NAMALWA (cell line): ENCODE measurements around the gene LRFN4.
"Not testable (repeated sequence)": the region's sequence is repeated elsewhere in the genome, so short reads cannot be mapped to it uniquely, and the experiment has no call there.

ENCODE experiments used
- DNase-seq: peaks from one replicate; pipeline ENCODE4 v3.0.0-alpha.2; 2015; ENCODE audit warnings: low spot score

LRFN4 gene

DNA sequence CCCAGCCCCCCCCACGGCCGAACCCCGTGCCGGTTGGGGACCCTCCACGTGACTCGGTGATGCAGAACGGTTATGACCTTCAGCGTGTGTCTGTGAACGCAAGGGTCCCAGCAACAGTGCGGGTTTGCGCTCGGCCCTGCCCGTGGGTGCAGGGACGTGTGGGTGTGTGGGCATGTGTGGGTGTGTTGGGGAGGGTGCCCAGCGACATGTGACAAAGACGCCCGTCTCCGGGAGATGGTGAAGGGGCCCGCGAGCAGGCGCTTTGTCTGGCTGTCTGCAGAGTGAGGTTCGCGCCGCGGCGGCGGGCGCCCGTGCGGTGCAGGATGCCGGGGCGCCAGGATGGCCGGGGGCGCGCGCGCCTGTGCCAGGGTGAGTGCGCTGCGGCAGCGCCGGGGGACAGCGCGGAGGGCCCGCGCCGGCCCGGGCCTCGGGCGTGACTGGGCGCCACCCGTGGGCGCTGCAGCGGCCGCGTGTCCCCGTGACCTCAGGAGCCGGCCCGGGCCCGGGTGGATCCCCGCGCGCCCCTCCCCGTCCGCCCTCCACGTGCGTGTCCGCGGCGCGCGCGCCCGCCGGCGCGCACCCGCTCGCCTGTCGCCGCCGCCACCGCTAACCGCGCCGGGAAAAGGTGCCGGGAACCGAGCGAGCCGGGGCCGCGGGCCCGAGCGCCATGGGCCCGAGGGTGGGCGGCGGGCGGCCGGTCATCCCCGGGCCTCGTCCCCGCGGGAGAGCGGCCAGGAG lies at the start of gene LRFN4:
TSS of gene LRFN4 (plus strand) at position 569 of the 738 bp plus-strand sequence. CDS start 681 bp downstream, outside the sequence.
- no peak for DNase-seq

DNA sequence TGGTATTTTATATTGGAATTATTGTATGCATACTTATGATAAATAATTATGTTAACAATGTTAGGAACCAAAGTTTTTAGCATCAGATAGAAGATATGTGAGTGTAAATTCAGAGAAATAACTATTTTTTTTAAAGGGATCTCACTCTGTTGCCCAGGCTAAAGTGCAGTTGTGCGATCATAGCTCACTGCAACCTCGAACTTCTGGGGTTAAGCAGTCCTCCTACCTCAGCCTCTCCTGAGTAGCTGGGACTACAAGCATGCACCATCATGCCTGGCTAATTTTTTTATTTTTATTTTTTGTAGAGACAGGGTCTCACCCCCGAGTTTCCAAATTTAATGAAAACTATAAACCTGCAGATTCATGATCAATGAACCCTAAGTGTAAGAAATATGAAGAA lies 47.3 kb upstream of the LRFN4 start:
- no peak for DNase-seq

DNA sequence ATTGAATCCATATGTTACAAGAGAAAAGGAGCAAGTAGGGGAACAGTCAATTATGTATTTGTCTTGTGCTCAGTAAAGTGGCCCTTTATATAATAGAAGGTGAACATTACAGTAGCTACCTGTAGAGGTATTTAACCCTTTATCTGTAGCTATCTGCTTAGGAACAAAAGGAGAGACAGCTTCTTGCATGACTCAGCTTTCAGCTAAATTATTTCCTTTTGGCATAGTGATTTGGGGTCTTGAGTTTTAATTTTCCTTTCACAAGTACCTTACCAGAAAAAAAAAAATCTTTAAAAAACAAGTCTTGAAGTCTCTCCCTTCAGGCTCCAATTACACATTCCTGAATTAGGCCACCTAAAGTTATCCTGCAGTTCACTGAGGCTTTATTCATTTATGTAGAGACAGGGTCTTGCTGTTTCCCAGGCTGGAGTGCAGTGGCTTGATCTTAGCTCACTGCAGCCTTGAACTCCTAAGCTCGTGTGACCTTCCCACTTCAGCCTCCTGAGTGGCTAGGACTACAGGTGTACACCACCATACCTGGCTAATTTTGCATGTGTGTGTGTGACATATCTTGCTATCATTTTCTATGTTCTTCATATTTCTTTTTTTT lies 46.2 kb upstream of the LRFN4 start:
- DNase-seq: no peak

DNA sequence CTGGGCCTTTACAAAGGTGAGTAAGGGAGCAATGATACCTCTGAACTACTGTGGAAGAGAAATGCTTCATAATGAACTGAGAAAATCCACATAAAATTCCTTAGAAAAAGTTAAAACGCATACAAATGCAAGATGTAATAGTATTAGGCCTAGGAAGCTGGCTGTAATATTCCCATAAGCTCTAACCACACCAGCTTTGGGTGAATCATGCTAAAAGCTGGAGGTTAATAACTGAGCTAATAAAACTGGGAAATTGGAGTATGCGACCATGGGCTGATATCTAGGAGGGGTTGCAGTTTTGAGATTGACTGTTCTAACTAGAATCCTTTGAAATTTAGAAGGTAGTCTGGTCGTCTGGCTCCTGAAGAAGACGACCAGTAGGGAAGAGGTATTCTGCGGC lies 42.2 kb upstream of the LRFN4 start:
- DNase-seq: no peak

DNA sequence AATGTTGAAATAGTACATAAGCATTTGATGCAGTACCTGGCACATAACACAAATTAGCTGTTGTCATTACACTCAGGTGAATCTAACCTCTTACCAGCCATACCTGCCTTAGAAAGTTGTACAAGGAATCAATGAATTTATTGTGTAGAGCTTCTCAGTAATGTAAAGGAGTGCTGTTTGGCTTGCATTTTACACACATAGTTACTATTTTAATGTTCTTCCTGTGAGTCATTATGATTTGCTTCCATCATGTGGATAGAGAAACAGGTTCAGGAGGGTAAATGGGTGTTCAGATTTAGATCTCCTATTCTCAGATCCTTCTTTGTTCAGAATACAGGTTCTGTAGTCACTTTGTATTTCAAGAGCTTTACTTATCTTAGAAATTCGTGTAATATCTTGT lies 41.2 kb upstream of the LRFN4 start:
- DNase-seq: no peak

DNA sequence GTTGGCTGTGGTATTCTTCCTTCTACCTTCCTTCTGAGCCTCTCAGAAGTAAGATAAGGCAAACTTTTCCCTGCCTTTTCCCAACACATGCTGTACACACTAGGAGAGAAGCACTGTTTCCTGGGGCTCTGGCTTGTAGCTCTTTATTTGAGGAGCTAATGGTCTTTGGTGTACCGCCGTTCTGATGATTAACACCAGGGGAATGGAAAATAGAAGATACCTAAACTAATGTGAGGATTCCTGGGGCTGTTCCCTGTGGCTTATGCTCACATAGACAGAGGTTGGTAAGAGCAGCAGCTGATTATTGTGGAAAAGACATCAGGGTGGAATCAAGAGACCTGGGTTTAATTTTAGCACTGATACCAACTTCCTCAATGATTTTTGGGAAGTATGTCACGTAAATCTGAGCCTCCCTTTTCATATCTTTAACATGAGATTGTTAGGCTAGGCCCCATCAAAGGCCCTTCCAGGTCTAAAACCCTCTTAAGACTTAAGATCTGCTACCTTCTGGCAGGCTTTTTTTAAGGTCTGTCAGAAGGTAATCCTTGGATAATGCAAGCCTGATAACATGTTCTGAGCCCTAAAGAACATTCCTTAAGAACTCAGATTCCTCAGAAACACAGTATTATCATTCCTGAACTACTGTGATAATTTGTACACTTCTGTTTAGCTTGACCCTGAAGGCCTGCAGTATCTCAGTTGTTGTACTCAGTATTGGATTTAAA lies 38.5 kb upstream of the LRFN4 start:
- DNase-seq: no peak

DNA sequence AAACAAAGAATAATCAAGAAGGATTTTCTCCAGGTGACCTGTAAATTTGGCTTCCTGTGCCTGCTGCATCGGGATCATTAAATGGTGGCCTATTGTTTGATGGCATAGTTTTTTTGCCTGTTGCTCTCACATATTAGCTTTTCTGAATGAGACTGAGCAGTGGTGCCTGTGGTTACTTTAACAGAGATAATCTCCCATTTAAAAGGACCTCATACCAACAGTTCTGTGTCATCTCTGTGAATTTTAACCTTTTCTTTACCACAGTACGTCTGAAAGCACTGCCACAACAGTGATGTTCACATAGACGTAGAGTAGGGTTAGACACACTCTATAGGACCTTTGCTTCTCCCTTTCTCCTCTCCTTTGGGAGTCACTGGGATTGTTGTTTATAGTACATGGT lies 36.5 kb upstream of the LRFN4 start:
- no peak for DNase-seq

DNA sequence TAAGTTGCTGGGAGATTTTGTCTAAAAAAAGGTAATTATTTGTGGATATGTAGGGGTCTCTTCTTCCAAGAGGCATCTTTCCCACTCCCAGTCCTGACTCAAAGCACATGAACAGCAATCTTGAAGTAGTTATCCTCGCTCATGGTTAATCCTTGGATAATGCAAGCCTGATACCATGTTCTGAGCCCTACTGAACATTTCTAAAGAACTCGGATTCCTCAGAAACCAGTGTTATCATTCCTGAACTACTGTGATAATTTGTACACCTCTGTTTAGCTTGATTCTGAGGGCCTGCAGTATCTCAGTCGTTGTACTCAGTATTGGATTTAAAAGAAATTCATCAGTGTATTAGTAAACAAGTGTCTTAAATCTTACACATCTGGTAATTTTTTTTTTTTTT lies 36.0 kb upstream of the LRFN4 start:
- no peak for DNase-seq

DNA sequence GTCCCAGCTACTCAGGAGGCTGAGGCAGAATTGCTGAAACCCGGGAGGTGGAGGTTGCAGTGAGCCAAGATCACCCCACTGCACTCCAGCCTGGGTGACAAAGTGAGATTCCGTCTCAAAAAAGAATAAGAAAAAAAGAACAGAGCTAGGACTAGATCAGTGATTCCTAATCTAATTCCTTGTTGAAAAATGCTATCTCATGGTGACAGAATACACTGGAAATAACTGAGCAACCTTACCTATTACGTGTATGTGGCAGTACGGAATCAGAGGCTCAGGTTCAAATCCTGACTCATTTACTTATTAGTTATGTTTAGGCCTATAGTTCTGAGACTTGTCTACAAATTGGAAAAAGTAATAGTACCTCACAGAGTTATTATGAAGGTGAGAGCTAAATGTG lies 33.2 kb upstream of the LRFN4 start:
- DNase-seq: no peak

DNA sequence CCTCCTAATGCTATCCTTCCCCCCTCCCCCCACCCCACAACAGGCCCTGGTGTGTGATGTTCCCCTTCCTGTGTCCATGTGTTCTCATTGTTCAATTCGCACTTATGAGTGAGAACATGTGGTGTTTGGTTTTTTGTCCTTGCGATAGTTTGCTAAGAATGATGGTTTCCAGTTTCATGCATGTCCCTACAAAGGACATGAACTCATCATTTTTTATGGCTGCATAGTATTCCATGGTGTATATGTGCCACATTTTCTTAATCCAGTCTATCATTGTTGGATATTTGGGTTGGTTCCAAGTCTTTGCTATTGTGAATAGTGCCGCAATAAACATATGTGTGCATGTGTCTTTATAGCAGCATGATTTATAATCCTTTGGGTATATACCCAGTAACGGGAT lies 32.3 kb upstream of the LRFN4 start:
- DNase-seq: not testable (repeated sequence)

DNA sequence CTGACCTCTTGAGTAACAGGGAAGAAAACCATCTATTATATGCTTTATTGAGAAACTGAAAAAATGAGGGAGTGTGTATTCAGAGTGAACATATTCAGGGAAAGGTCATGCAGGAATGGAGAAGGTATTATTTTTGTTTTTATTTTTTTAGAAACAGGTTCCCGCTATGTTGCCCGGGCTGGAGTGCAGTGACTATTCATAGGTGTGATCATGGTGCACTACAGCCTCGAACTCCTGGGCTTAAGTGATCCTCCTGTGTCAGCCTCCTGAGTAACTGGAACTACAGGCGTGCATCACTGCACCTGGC lies 22.4 kb upstream of the LRFN4 start:
- no peak for DNase-seq

DNA sequence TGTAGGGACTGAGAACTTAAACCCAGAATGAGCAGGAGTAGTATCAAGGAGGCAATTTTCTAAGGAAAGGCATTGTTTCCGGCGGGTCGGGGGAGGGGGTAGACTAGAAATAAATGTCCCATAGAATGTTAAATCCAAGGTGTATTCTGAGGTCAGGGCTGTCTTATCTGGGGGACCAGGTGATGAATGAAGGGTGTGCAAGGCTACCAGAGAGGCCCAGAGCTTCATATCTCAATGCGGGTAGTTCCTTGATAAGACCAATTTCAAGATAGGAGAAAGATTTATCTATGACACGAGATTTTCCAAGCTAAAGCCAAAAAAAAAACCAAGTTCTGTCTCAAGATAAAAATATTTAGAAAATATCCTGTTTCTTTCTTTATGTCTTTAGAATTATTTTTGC lies 21.9 kb upstream of the LRFN4 start:
- DNase-seq: no peak

DNA sequence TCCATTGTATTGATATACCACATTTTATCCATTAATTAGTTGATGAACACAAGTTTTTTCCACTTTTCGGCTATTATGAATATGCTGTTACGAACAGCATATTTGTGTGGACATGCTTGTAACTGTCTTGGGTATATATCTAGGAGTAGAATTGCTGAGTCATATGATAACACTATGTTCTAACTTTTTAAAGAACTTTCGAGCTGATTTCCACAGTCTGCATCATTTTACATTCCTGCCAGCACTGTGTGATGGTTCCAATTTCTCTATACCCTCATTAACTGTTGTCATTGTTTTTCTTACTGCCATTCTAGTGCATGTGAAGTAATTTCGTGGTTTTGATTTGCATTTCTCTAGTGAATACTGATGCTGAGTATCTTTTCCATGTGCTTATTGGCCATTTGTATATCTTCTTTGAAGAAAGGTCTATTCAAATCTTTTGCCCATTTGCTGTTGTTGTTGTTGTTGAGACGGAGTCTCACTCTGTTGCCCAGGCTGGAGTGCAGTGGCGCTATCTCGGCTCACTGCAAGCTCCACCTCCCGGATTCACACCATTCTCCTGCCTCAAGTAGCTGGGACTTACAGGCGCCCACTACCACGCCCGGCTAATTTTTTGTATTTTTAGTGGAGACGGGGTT lies 21.0 kb upstream of the LRFN4 start:
- no peak for DNase-seq

DNA sequence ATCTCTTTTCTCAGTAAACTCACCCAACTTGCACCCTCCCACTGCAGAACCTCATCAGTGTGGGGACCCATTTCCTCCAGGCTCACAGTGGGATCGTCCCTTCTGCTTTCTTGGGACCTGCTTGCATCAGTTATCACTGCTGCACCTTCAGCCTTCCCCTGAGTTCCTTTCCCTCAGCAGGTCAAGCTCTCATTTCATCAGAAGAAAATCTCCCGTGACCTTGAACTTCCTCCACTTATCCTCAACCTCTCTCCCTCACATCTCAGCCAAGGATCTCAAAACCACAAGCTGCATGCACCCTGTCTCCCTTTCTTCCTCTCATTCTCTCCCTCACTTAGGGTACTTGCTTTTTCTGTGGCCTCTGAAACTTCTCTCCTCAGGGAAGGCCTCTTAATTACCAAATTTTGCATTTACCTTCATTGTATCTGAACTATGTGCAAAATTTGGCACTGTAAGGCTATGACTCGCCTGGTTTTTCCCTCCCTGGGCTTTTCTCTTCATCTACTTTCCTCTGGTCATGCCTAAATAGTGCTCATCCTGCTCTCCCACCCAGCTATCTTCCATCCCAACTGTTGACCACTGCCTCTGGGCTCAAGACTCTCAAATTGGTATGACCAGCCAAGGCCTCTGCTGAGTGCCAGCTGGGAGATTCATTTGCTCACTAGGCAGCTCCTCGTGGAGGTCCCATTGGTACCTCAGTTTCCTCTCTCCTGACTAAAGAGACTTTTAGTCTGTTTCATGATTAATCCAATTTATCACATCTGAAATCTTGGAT lies 16.4 kb upstream of the LRFN4 start:
- no peak for DNase-seq

DNA sequence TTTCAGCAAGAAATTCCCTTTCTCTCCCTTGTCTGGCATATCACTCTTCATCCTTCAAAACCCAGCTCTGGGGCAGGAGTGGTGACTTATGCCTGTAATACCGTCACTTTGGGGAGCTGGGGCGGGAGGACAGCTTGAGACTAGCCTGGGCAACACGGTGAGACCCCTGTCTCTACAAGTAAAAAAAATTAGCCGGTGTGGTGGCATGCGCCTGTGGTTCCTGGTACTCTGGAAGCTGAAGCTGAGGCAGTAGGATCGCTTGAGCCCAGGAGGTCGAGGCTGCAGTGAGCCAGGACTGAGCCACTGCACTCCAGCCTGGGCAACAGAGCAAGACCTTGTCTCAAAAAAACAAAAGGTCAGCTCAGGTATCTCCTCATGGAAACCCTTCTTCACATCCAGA lies 15.0 kb upstream of the LRFN4 start:
- no peak for DNase-seq

DNA sequence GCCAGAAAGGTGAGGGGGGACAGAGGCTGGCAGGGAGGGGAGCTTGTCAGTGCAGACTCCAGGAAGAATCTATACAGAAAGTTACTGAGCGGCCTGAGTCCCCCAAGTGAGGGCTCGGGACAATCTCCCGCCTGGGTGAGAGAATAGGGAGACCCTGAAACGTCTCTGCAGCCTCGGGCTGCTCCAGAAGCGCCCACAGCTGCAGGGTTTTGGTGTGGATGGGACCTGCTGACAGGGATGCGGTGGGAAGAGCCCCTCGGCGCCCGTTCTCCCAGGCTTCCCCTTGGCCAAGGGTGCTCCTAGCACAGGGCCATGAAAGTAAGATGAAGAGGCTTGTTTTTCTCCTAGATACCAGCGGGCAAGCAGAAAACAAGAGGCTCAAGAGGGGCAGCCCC lies 14.4 kb upstream of the LRFN4 start:
- DNase-seq: no peak

DNA sequence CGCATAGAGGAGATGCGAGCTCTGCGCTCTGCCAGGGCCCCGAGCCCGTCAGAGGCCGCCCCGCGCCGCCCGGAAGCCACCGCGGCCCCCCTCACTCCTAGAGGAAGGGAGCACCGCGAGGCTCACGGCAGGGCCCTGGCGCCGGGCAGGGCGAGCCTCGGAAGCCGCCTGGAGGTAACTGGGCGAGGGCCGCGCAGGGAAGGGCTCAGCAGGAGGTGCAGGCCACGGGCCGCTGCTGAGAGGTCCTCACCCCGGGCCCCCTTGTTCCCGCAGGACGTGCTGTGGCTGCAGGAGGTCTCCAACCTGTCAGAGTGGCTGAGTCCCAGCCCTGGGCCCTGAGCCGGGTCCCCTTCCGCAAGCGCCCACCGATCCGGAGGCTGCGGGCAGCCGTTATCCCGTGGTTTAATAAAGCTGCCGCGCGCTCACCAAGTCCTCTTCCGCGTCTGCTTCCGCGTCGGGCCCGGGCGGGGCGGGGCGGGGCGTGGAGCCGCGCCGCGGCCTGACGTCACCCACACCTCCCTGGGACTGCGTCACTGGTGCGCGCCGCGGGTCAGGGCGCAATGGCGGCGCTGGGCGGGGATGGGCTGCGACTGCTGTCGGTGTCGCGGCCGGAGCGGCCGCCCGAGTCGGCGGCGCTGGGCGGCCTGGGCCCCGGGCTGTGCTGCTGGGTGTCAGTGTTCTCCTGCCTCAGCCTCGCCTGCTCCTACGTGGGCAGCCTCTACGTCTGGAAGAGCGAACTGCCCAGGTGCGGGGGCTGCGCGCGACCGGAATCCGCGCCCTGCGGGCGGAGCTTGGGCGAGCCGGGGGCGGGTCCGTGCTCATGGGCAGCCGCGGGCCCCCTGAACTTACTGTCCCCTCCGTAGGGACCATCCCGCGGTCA lies 13.7 kb upstream of the LRFN4 start, which contains the start of gene RCE1:
TSS of gene RCE1 (plus strand) at position 546 of the 880 bp plus-strand sequence. CDS start at position 561, 15 bp downstream.
- DNase-seq: peak; percentile 93

DNA sequence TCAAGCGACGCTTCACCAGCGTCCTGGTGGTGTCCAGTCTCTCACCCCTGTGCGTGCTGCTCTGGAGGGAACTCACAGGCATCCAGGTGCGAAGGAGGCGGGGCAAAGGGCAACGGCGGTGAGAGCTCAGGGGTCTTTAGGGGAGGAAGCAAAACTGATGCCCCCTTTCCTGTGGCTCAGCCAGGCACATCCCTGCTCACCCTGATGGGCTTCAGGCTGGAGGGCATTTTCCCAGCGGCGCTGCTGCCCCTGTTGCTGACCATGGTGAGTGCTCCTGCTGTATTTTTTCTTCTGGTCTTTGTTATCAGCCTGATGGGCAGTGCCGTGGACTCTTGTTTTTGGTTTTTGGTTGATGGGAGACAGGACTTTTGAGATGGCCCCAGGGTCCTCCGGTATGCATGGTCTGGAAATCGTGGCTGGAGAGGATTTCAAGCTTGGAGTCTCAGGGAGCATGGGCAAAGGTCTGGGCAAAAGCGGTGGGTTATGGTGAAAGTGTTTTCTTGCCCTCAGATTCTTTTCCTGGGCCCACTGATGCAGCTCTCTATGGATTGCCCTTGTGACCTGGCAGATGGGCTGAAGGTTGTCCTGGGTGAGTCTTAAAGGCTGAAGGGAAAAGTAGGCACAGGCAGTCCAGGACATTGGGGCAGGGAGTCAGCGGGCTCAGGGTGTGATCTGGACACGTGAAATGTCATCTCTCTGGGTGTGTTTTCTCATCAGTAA lies 12.9 kb upstream of the LRFN4 start:
- DNase-seq: no peak

DNA sequence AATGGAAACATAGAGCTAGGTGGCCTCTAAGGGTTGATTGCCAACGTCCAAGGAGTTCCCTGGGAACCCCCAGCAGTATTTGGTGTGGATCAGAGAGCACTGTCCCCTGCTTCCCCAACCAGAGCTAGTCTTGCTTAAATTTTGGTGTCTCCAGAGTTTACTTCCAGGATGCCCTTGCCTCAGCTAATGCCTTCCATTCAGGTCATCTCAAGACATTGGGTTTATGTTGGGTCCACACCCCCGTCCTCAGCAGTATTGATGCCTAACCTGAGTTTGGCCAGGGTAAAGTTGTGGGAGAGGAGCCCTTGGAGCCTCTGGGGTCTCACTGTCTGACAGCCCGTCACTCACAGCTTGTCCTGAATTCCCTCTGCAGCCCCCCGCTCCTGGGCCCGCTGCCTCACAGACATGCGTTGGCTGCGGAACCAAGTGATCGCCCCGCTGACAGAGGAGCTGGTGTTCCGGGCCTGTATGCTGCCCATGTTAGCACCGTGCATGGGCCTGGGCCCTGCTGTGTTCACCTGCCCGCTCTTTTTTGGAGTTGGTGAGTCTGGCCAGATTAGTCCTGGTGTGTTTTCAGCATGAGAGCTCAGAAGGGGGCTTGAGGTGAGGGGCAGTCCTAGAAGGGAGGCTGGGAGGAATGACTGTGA lies 12.2 kb upstream of the LRFN4 start:
- no peak for DNase-seq
